CD4-positive, alpha-beta T cell treated with Interleukin-2 at 100 ng/mL for 4 hours (primary cell): Measurements from ENCODE around the gene LHX5.
A peak's percentile ranks its signal among the peaks of the same experiment; 100 is the strongest.
"Not testable (repeated sequence)": the region's sequence is repeated elsewhere in the genome, so short reads cannot be mapped to it uniquely, and the experiment has no call there.

Experiments
- DNase-seq: peaks from one replicate; pipeline ENCODE4 v3.0.0-alpha.2; 2020; ENCODE audit warnings: low spot score

The LHX5 gene

DNA sequence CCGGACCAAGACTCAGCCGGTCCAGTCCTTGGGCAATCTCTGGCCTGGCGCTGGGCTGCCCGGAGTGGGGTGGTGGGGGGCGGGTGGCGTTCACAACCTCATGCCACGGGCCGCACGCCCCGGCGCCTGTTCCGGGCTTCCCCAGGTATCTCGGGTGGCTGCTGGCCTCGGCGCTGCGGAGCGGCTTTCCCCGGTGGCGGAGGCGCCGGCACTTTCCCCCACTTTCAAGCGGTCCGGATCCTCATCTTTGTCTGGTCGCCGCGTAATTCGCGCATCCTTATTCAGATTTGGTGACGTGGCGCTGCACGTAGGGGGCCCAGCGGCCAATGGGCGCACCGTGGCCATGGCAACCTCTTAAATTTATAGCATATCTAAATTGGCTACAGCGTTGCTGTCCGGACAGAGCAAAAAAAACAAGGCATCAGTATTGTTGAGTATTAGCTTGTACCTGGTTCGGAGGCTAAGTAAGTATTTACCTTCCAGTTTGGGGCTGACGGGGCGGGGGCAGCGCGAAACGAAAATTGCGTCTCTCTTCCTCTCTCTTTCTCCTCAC, at the start of gene LHX5:
Gene LHX5, minus strand, starts transcription at position 253 of the 553 bp plus-strand sequence. CDS start 373 bp downstream, outside the sequence.
- no peak for DNase-seq

DNA sequence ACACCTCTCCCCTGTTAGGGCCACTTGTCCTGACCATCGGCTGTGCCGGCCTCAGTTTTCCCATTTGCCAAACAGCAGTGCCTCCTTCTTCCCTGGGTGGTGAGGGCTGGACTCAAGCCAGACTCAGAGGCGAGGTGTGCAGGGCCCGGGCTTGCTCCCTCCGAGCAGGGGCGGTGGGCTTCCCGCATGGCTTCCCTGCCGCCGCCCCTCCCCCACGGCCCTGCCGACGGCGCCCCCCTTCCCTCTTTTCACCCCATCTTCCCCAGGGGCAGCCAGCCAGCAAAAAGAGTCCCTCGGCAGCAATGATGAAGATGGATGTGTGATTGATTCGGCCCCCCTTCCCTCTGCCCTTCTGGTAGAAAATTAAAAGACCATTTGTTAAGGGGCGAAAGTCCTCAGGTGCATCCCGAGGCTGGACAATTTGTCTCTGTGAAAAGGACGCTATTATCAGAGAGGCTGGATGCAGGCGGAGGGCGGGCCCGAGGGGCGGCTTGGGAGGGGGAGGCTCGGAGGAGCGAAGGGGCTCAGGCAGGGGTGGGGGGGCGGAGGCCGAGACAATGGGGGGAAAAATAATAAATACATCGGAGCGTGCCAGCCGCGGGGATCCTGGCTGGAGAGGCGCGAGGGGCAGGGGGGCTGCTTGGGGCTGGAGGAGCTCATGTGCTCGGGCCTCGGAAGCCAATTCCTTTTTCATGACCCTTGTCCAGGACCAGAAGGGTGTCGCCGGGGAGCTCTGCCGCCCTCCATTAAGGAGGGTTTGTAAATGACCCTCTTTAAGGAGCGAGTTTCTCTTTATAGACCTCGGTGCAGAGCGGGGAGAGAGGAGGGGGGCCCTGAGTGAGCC, 48.0 kb upstream of the LHX5 start:
- no peak for DNase-seq

DNA sequence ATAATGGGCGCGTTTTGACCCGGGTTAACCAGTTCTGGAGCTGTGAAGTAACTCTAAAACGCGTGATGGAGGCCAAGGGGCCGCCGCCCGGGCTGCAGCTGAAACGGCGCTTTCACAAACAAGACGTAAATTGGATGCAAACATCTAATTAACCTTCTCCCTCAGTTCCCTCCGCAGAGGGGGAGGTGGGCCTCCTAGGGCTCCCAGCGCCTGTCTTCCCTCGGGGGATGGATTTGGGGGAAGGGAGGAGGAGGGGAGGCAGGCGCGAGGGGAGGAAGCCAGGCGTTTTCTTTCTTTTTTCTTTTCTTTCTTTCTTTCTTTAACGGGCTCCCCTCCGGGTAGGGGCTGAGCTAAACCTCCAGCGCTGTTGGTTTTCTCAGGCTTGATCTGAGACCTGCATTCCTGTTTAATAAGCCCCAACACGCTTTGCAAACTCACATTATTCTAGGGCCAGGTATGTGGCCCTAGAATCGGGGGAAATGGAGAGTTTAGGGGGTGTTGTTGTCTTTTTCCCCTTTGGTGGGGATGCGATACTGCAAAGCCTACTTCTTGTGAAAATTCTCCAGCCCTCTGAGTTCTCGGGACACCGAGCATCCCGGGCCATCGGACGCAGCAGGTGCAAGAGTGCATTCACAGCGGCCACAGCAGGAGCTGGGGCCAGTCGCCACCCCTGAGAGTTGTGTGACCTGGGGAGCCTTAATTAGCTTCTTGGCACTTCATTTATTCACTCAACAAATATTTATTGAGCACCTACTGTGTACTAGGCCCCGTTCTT, 43.6 kb upstream of the LHX5 start:
- DNase-seq, result no peak

DNA sequence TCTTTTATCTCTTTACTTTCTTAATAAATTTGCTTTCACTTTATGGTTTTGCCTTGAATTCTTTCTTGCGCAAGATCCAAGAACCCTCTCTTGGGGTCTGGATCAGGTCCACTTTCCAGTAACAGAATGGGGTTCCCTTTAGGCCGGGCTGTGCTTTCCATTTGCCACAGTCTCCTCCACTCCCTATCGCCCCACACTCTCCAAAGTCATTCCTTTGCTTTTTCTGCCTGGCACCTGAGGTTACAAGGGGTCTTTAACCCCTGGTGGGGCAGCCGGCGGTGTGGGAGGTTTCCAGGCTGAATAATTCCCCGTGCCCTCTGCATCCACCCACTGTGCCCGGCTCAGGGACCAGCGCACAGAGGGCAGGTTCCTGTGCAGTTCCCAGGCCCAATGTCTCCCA, 42.9 kb upstream of the LHX5 start:
- DNase-seq, result no peak

DNA sequence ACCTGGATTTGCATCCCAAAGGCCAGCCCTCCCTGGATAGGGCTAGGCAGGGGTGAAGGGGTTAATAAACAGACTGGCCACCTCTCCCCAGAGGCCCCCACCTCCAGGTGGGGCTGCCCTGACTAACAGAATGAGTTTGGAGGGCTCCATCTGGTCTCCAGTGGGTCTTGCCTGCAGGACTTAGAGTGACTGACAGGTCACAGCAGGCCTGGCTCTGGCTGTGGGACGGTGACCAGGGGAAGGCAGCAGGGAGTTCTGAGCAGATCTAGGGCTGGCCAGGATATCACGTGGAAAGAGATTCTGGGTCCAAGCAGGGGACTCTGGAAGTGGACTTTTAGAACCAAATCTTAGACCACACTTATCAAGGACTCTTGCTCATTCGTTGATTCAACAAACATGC, 40.9 kb upstream of the LHX5 start:
- DNase-seq, result no peak

DNA sequence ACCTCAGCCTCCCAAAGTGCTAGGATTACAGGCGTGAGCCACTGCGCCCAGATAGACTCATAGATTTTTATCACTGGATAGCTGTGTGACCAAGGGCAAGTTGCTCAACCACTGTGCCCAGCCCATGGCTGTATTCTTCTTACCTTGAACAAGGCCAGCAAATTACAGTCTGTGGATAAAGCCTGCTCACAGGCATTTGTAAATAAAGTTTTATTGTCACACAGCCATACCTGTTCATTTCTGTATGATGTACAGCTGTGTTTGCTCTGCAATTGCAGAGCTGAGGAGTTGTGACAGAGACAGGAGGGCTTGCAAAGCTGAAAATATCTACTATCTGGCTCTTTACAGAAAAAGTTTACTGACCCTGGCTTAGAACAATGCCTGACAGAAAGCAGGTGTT, 35.2 kb upstream of the LHX5 start:
- DNase-seq, result no peak

DNA sequence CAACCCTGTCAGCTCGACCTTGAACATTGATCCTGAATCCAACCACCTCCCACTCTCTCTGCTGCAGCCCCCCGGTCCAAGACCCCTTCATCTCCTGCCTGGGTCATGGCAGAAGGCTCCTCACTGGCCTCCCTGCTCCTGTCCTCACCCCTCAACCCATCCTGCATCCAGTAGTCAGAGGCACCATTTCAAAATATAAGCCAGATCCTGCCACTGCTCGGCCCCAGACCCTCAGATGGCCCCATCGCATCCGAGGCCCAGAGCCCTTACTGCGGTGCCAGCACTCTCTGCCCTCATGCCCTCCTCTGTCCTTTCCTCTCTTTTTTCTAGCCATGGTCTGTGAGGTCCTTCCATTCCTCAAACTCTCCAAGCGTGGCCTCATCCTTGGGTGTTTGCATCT, 34.3 kb upstream of the LHX5 start:
- no peak for DNase-seq

DNA sequence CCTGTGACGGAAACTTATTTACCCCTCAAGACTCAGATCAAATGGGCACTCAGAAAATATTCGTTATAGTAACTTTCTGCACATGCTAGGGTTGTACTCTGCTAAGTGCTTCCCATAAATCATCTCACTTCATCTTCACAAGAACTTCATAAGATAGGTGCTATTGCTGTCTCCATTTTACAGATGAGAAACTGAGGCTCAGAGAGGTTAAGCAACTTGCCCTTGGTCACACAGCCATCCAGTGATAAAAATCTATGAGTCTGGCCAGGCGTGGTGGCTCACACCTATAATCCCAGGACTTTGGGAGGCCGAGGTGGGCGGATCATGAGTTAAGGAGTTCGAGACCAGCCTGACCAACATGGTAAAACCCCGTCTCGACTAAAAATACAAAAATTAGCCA, 33.2 kb upstream of the LHX5 start:
- no peak for DNase-seq

DNA sequence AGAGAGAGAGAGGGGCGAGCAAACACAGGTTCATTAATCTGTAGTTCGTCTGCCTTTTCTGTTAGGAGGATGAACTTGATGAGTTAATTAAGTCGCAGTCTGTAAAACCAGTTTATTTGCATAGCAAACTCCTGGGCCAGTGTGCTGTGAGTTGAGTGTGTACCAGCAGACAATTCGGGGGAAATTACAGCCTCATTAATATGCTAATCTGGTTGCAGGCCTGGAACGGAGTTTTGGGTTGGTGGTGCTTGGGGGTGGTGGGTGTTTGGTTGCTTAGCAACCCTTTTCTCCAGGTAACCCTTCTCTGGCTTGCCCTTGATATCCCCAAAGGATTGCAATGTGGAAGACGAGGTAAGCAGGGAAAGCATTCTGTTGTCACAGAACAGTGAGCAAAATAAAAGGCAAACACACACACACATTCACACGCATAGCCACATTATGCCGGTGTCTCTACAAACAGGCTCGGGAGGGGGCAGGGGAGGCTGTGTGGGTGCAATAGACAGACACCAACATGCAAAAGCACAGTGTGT, 29.2 kb upstream of the LHX5 start:
- no peak for DNase-seq

DNA sequence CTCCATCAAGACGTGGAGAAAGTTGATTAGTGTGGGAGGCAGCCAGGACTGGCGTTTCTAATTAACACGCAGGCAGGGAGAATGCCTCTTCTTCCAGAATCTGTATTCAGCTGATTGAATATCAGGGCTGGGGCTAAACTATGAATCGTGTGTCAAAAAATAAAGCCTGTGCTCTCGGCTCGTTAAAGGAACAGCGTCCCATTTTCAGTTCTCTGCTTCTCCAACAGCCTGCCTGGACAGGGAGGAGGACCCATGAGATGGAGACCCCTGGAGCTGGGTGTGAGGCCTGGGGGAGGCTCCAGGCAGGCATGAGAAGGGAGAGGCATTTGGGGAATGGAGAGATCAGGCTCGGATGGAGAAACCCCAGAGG, 28.6 kb upstream of the LHX5 start:
- DNase-seq, result no peak

DNA sequence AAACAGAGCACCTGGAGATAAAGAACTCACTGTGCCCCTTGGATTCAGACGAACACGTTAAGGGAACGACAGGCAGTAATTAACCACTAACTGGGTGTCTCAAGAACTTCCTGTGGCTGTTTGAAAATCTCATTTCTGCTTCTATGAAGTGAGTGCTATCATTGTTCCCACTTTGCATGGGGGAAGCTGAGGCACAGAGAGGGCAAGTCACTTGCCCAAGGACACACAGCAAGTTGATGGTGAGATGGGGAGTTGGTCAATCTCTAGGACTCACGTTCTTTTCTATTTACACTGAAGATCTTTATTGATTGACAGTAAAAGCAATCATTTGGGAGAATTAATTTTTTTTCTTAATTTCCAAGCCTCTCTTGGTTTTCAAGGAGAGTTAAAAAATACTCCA, 26.8 kb upstream of the LHX5 start:
- DNase-seq, result no peak

DNA sequence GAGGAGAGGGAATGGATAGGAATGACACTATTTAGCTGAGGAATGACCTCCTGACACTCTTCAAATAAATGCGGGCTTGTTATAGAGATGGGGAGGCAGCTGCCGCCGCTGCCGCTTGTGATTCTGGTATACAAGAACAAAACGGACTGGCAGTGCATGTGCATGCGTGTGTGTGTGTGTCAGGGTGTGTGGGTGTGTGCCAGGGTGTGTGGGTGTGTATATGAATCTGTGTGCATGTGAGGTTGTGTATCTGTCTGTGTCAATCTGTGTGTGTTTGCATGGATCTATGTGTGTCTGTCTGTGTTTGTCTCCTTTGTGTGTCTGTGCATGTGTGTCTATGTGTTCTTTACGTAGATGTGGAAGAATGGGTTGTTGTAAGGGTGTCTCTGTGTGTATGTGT, 26.0 kb upstream of the LHX5 start:
- no peak for DNase-seq

DNA sequence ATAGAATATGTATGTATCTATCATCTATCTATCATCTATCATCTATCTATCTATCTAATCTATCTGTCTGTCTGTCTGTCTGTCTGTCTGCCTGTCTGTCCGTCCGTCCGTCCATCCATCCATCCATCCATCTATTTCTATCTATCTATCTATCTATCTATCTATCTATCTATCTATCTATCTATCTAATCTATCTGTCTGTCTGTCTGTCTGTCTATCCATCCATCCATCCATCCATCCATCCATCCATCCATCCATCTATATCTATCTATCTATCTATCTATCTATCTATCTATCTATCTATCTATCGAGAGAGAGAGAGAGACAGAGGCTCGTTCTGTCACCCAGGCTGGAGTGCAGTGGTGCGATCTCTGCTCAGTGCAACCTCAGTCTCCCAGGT, 24.3 kb upstream of the LHX5 start:
- not testable (repeated sequence) for DNase-seq

DNA sequence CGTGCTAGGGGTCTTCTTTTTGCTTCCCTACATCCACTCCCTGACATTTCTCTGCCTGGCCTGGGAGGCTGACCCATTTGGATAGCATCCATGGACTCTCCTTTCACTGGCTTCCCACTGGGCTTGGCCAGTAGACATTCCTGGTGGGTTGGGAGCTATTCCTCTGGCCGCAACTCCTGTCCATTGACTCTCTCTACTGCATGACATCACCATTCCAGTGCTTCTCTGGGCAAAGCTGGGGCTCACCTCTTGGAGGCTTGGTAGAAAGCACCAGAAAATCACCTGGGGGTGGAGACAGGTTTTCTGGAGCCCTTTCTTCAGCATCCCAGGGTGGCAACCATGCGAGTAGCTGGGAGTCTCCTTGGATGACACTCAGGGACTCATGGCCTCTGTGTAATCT, 16.7 kb upstream of the LHX5 start:
- DNase-seq, result no peak

DNA sequence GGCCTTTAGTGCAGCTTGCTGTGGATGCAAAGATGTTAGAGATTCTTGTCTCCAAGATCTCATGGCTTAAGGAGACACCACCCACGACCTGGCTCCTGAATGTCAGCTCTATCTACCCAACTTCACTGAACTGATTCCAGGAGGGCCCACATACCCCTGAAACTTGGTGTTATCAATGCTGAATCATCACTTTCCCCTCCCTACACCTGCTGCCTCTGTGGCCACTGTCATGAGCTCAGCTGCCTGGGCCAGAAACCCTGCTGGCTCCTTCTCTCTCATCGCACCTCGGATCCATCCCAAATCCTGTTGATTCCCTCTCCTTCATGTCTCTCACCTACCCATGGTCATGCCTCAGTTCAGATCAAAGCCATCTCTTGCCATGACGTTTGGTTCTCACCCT, 15.1 kb upstream of the LHX5 start:
- no peak for DNase-seq

DNA sequence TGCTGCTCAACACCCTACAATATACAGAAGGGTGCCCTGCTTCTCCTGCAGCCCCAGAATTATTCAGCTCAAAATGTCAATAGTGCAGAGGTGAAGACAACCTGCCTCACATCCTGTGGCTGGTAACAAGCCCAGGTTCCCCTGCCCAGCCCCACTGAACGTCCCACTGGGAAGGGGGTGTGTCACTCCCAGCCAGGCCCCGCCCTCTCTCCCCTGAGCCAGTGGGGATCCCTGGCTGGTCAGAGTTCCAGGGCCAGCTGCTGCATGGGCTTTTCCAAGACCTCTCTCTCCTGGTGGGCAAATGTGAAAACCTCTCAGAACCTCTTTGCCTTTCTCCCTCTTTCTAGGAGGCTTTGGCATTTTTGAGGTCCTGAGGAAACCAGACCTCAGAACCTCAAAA, 13.7 kb upstream of the LHX5 start:
- DNase-seq, result no peak

DNA sequence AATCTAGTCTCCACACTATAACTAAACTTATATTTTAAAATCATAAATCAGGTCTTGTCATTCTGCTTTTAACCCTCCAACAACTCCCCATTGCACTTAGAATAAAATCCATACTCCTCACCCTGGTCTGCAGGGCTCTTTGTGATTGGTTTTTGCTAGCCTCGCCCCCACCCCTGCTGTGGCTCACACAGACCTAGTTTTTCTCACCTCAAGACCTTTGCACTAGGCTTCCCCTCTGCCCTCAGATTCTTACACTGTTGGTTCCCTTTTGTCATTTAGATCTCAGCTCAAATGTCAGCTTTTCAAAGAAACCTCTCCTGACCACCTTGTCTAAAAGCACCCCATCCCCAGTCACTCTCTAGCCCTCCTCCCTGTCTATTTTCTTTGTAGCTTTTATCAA, 10.7 kb upstream of the LHX5 start:
- DNase-seq, result no peak

DNA sequence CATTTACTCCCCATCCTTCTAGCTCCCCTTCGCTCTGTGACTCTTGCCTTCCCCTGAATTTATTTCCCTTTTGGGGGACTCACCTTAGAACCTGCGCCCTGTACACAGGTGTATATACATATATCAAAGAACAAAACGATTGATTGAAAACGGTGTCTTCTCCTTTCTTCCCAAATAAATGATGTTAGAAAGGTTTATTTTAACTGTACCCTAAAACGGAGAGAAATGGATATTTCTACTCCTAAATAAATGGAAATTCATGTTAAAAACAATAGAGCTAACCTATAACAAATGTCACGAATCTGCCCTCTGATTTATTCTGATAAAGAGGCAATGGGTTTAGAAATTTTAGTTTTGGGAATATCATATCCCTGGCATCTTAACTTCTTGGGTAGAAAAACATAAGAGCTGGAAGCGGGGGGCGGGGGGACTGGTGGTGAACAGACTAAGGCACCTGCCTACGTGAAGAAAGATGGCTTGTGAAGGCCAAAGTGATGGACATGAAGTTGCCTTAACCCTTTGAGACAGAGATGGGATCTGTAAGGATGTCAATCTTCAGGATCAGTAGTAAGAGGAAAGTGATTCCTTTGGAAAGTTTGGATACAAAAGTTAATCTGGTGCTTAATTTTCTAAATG, 8.8 kb upstream of the LHX5 start:
- no peak for DNase-seq

DNA sequence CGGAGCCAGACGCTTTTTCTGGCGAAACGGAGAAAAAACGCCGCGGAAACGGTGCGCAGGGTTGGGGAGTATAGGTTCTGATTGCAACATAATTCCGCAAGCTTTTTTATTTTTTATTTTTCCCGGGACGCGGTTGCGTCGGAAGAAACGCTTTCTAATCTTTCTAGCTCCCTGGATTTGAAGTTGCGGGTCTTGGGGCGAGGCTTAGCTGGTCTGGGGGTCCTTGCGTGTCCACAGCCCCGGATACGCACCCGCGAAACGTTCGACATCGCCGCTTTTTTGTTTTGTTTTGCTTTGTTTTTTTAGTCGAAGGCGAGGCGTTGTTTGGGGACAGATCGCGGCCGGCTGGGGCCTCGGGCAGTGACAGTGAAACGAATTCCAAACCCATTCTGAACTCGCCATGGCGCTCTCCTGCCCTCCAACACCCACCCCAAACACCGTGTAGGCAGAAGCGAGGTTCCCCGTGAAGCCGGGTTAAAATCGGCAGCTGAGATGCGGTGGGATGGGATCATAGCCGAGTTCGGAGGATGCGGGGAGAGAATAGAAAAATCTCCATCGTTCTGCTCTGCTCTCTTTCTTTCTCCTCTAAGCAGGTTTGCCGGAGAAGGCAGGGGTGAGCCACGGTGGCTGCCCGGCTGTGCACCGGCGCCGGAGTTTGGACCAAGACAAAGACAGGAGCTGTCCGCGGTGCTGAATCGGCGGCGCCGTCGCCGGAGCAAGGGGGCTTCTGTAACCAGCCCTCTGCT, 8.1 kb upstream of the LHX5 start:
- DNase-seq, result peak; percentile 1

DNA sequence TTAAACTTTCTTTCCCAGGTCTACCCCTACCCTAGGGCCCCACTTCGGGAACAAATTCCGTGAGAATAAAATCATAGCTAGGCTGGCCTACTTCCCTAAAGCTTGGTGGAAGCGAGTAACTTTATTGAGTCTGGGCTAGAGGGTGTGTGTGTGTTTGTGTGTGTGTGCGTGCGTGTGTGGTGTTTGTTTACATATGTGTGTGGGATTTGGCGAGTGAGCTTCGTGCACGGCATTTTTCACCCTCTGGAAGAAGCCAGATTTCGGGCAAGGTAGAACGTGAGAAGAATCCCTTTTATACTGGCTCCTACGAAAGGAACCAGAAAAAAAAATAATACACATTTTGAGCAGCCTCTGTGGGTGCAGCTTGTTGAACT, 7.5 kb upstream of the LHX5 start:
- no peak for DNase-seq

DNA sequence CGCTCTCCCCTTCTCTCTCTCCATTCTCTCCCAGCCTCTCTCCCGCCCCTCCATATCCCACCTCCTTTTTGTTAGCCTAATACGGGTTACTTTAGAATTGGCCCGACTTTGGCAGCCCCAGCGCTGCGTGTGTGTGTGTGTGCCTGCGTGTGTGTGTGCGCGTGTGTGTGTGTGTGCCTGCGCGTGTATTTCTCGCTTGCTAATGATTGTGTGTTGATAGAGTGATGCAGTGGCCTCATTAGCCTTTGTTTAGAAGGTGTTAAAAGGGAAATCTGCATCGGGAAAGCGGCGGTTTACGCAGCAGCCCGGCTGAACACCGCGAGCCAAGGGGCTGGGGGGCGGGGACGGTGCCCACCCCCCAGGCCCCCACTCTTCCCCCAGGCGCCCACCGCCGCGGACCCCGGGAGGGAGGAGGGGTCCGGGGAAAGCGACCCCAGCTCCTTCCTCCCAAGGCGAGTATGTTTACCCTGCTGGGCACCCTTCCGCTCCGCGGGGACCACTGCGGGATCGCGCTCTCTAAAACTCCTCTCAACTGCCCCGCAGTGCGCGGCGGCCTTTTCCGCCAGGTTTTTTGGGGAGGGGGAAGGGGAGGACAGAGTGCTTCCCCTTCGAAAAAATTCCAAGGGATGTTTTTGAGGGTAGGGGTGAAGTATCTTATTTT, 6.8 kb upstream of the LHX5 start:
- DNase-seq, result no peak
